ENCODE results near the gene LRRC51. TPM values are rescaled to one million over a fixed set of nuclear protein-coding genes. Genes with fewer than 3 reads are reported as not detected.

LRRC51 gene
- total RNA-seq, 1 experiment from 2014 or later: 13.4 TPM

DNA sequence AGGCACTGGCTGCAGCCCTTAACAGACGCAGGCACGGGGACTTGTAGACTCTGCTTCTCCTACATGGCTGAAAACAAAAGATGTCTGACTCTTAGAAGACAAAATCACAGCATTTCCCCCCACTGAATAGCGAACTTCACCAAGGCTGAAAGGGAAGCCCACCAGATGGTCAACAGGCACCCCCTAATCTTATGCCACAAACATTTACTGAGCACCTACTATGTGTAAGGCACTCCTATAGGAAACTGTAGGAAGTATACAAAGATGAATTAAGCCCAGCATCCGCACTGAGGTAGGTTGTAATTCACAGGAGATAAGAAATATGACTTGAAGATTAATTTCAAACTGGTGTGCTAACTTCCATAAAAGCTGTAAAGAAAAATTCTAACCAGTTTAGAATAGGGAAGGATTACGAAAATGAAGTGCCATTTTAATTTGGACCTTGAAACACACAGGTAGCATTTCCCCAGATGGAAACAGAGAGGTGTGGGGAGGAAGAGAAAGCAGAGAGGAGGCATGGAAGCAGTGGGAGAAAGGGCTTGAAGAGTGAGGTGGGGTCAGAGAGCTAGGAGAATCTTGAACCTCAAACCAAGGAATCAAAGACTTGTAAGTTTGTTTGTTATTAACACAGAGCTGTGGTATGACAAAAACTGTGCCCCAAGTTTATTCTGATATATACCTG, 38.4 kb upstream of the LRRC51 start:
- no TSS peak for BruUV-seq (replicated peaks)
- ATAC-seq (peak; percentile 29; the same call in 1 of the 2 replicates), DNase-seq (ENCODE audit: low read depth, low spot score) (no peak)
- Histone ChIP-seq H3K4me1 (ENCODE audit: control insufficient read depth, insufficient read depth, low read length) (peaks cover 37% of the 10 kb centered on the region), H3K9me3 (ENCODE audit: control insufficient read depth, insufficient read depth, low read depth, low read length) (no peaks in the 10 kb centered on the region), H3K27me3 (ENCODE audit: control insufficient read depth, insufficient read depth, low read length) (no peaks in the 10 kb centered on the region), H3K36me3 (ENCODE audit: control insufficient read depth, insufficient read depth, low read length) (no peaks in the 10 kb centered on the region), H3K4me3 (ENCODE audit: low read depth in 2 of 2, low read length in 2 of 2) (peak overlapping the region; percentile 59 to 72), H3K27ac (ENCODE audit: low read length) (peak overlapping the region; percentile 90)
- ChIA-PET CTCF (no interaction called here), POLR2A (no interaction called here)
- intact Hi-C loops (cut with micrococcal nuclease; ENCODE audit: unreplicated experiment): no loop called here
- in situ Hi-C loops (cut with HindIII; ENCODE audit: low pct_unique_long_range_greater_than_20kb, low sequenced_read_pairs): no loop called here
- no peak for TF ChIP-seq POLR2AphosphoS5 (IDR thresholded peaks at IDR 0.05; ENCODE audit: low read depth, low read length)
- TF ChIP-seq, protein P1, sequence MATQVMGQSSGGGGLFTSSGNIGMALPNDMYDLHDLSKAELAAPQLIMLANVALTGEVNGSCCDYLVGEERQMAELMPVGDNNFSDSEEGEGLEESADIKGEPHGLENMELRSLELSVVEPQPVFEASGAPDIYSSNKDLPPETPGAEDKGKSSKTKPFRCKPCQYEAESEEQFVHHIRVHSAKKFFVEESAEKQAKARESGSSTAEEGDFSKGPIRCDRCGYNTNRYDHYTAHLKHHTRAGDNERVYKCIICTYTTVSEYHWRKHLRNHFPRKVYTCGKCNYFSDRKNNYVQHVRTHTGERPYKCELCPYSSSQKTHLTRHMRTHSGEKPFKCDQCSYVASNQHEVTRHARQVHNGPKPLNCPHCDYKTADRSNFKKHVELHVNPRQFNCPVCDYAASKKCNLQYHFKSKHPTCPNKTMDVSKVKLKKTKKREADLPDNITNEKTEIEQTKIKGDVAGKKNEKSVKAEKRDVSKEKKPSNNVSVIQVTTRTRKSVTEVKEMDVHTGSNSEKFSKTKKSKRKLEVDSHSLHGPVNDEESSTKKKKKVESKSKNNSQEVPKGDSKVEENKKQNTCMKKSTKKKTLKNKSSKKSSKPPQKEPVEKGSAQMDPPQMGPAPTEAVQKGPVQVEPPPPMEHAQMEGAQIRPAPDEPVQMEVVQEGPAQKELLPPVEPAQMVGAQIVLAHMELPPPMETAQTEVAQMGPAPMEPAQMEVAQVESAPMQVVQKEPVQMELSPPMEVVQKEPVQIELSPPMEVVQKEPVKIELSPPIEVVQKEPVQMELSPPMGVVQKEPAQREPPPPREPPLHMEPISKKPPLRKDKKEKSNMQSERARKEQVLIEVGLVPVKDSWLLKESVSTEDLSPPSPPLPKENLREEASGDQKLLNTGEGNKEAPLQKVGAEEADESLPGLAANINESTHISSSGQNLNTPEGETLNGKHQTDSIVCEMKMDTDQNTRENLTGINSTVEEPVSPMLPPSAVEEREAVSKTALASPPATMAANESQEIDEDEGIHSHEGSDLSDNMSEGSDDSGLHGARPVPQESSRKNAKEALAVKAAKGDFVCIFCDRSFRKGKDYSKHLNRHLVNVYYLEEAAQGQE (IDR thresholded peaks at IDR 0.05; ENCODE audit: insufficient read depth in 1 of 2, low read depth in 2 of 2, low read length in 1 of 2): no peak
- no peak for TF ChIP-seq SIN3A (IDR thresholded peaks at IDR 0.05; ENCODE audit: borderline replicate concordance, insufficient read depth, low read depth, low read length)
- TF ChIP-seq, protein P2, sequence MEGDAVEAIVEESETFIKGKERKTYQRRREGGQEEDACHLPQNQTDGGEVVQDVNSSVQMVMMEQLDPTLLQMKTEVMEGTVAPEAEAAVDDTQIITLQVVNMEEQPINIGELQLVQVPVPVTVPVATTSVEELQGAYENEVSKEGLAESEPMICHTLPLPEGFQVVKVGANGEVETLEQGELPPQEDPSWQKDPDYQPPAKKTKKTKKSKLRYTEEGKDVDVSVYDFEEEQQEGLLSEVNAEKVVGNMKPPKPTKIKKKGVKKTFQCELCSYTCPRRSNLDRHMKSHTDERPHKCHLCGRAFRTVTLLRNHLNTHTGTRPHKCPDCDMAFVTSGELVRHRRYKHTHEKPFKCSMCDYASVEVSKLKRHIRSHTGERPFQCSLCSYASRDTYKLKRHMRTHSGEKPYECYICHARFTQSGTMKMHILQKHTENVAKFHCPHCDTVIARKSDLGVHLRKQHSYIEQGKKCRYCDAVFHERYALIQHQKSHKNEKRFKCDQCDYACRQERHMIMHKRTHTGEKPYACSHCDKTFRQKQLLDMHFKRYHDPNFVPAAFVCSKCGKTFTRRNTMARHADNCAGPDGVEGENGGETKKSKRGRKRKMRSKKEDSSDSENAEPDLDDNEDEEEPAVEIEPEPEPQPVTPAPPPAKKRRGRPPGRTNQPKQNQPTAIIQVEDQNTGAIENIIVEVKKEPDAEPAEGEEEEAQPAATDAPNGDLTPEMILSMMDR (IDR thresholded peaks at IDR 0.05): no peak
- no peak for TF ChIP-seq TCF7L2 (IDR thresholded peaks at IDR 0.05; ENCODE audit: low read depth, low read length)

DNA sequence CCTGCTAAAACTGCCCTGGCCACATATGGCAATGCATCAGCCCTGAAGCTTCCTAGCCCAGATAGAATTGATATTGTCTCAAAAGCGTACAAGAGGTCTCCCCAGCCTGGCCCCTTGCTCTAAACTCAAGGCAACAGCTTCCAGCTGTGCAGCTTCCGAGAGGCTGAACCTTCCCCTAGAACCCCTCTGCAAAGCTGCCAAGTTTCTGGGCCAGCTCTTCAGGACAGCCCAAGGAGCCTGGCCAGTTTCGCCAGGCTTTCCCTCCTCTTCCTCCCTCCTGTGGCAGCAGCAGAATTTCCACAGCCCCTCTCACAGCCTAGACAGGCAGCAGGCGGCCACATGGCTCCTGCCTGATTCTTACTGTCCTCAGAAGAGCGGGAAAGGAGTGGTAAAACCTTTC, 34.8 kb upstream of the LRRC51 start:
- peaks cover 3% of the 10 kb centered on the region; the same call in 1 of the 2 replicates for H3K36me3 ChIP-seq (ENCODE audit: control insufficient read depth, insufficient read depth, low read length)

More for the DNA sequence above, 34.8 kb upstream of the LRRC51 start:
- in situ Hi-C loops (cut with HindIII; ENCODE audit: low pct_unique_long_range_greater_than_20kb, low sequenced_read_pairs) (no loop called here), intact Hi-C loops (cut with micrococcal nuclease; ENCODE audit: unreplicated experiment) (no loop called here)
- H3K4me3 ChIP-seq (ENCODE audit: low read depth in 2 of 2, low read length in 2 of 2): no peak overlapping the region
- no peak overlapping the region for H3K27ac ChIP-seq (ENCODE audit: low read length)
- ATAC-seq (no peak), DNase-seq (ENCODE audit: low read depth, low spot score) (no peak)
- BruUV-seq (replicated peaks): no TSS peak
- no peaks in the 10 kb centered on the region for H3K9me3 ChIP-seq (ENCODE audit: control insufficient read depth, insufficient read depth, low read depth, low read length)
- TF ChIP-seq, protein P2 (IDR thresholded peaks at IDR 0.05): no peak
- no peak for TF ChIP-seq TCF7L2 (IDR thresholded peaks at IDR 0.05; ENCODE audit: low read depth, low read length)
- no peak for TF ChIP-seq POLR2AphosphoS5 (IDR thresholded peaks at IDR 0.05; ENCODE audit: low read depth, low read length)
- TF ChIP-seq SIN3A (IDR thresholded peaks at IDR 0.05; ENCODE audit: borderline replicate concordance, insufficient read depth, low read depth, low read length): no peak
- TF ChIP-seq, protein P1 (IDR thresholded peaks at IDR 0.05; ENCODE audit: insufficient read depth in 1 of 2, low read depth in 2 of 2, low read length in 1 of 2): no peak
- no peaks in the 10 kb centered on the region for H3K27me3 ChIP-seq (ENCODE audit: control insufficient read depth, insufficient read depth, low read length)
- ChIA-PET CTCF (no interaction called here), POLR2A (no interaction called here)
- H3K4me1 ChIP-seq (ENCODE audit: control insufficient read depth, insufficient read depth, low read length): peaks cover 14% of the 10 kb centered on the region
